WTC11 (cell line): ENCODE results near the gene NDUFV1. TPM values are rescaled to one million over a fixed set of nuclear protein-coding genes. Genes with fewer than 3 reads are reported as not detected.

Source experiments
- ATAC-seq: fragments of 200-7000 bp; cut with Tn5 transposase; 2 replicates; pipeline ENCODE4 v1.10.0; 2021; ENCODE audit warnings: mild to moderate bottlenecking, moderate library complexity
- CTCF ChIA-PET: fragments of 300-600 bp; sonication (Branson Sonifier 250); formaldehyde crosslinking; loops from one replicate; lab custom pipeline; 2021; ENCODE audit warnings: antibody characterized with exemption; lab: Charles Lee
- POLR2A ChIA-PET: fragments of 350-600 bp; sonication (Branson Sonifier 250); formaldehyde crosslinking; loops from one replicate; lab custom pipeline; 2021; ENCODE audit warnings: antibody characterized with exemption; lab: Charles Lee
- DNase-seq: peaks from one replicate; pipeline ENCODE4 v3.0.0; 2021; ENCODE audit warnings: low spot score
- H3K27ac Mint-ChIP-seq: 2 replicates; pipeline ENCODE4 v1.8.0; 2021; ENCODE audit warnings: mixed read lengths
- H3K27me3 Mint-ChIP-seq: 2 replicates; pipeline ENCODE4 v1.8.0; 2021; ENCODE audit warnings: low read depth, mild to moderate bottlenecking, moderate library complexity, mixed read lengths
- H3K36me3 Mint-ChIP-seq: 2 replicates; pipeline ENCODE4 v1.8.0; 2021; ENCODE audit warnings: mixed read lengths
- H3K4me1 Mint-ChIP-seq: 2 replicates; pipeline ENCODE4 v1.8.0; 2022; ENCODE audit warnings: mixed read lengths
- H3K4me3 Mint-ChIP-seq: 2 replicates; pipeline ENCODE4 v1.8.0; 2021; ENCODE audit warnings: mild to moderate bottlenecking, moderate library complexity, mixed read lengths
- H3K9me3 Mint-ChIP-seq: 2 replicates; pipeline ENCODE4 v1.8.0; 2021; ENCODE audit warnings: mixed read lengths
- ATF1 ChIP-seq: sonication (generic); formaldehyde crosslinking; IDR thresholded peaks from 2 replicates; pipeline ENCODE4 v1.8.1; 2023; ENCODE audit warnings: mild to moderate bottlenecking, moderate library complexity, missing genetic modification reagents
- CBFB ChIP-seq: sonication (generic); formaldehyde crosslinking; IDR thresholded peaks from 2 replicates; pipeline ENCODE4 v1.8.1; 2022; ENCODE audit warnings: mild to moderate bottlenecking, low read depth, missing genetic modification reagents
- CREM ChIP-seq: sonication (generic); formaldehyde crosslinking; IDR thresholded peaks from 2 replicates; pipeline ENCODE4 v1.8.1; 2022; ENCODE audit warnings: mild to moderate bottlenecking, missing genetic modification reagents, moderate library complexity
- ELF4 ChIP-seq: sonication (generic); formaldehyde crosslinking; IDR thresholded peaks from 2 replicates; pipeline ENCODE4 v1.8.1; 2022; ENCODE audit warnings: low read depth, mild to moderate bottlenecking, moderate library complexity, missing genetic modification reagents
- FOXP1 ChIP-seq: sonication (generic); formaldehyde crosslinking; IDR thresholded peaks from 2 replicates; pipeline ENCODE4 v1.8.0; 2022; ENCODE audit warnings: missing genetic modification reagents, mild to moderate bottlenecking, moderate library complexity, borderline replicate concordance
- NR3C1 ChIP-seq: sonication (generic); formaldehyde crosslinking; conservative IDR thresholded peaks from 2 replicates; pipeline ENCODE4 v1.8.1; 2023; ENCODE audit warnings: low read depth, mild to moderate bottlenecking, missing genetic modification reagents
- PRRX2 ChIP-seq: fragments of 250-450 bp; sonication (Bioruptor Pico); IDR thresholded peaks from 2 replicates; pipeline ENCODE4 v1.8.0; 2021; ENCODE audit warnings: mild to moderate bottlenecking
- RELA ChIP-seq: sonication (generic); formaldehyde crosslinking; IDR thresholded peaks from 2 replicates; pipeline ENCODE4 v1.8.1; 2022; ENCODE audit warnings: missing genetic modification reagents, mild to moderate bottlenecking, borderline replicate concordance
- TEAD1 ChIP-seq: sonication (generic); formaldehyde crosslinking; IDR thresholded peaks from 2 replicates; pipeline ENCODE4 v1.8.0; 2022; ENCODE audit warnings: mild to moderate bottlenecking, missing genetic modification reagents
- ZBTB21 ChIP-seq: sonication (generic); formaldehyde crosslinking; IDR thresholded peaks from 2 replicates; pipeline ENCODE4 v1.8.1; 2023; ENCODE audit warnings: mild to moderate bottlenecking, missing genetic modification reagents, borderline replicate concordance
- ZNF263 ChIP-seq: sonication (generic); formaldehyde crosslinking; IDR thresholded peaks from 2 replicates; pipeline ENCODE4 v1.8.1; 2022; ENCODE audit warnings: low read depth, mild to moderate bottlenecking, moderate library complexity, missing genetic modification reagents
- total RNA-seq: library from RNA; stranded (reverse); gene quantifications from 3 replicates; pipeline ENCODE4 v1.2.3, GENCODE V29; 2021
- TF ChIP-seq, protein P1 (sequence below): sonication (generic); formaldehyde crosslinking; IDR thresholded peaks from 2 replicates; pipeline ENCODE4 v1.8.0; 2023; ENCODE audit warnings: missing genetic modification reagents, mild to moderate bottlenecking, borderline replicate concordance
- TF ChIP-seq, protein P2 (sequence below): sonication (generic); formaldehyde crosslinking; IDR thresholded peaks from 2 replicates; pipeline ENCODE4 v1.8.0; 2023; ENCODE audit warnings: mild to moderate bottlenecking, missing genetic modification reagents
- TF ChIP-seq, protein P3 (sequence below): sonication (generic); formaldehyde crosslinking; IDR thresholded peaks from 2 replicates; pipeline ENCODE4 v1.8.1; 2022; ENCODE audit warnings: mild to moderate bottlenecking, moderate library complexity, missing genetic modification reagents
- TF ChIP-seq, protein P4 (sequence below): sonication (generic); formaldehyde crosslinking; conservative IDR thresholded peaks from 2 replicates; pipeline ENCODE4 v1.8.1; 2023; ENCODE audit warnings: mild to moderate bottlenecking, low read depth, missing genetic modification reagents, moderate library complexity
- TF ChIP-seq, protein P5 (sequence below): sonication (generic); formaldehyde crosslinking; IDR thresholded peaks from 2 replicates; pipeline ENCODE4 v1.8.1; 2022; ENCODE audit warnings: low read depth, missing genetic modification reagents, borderline replicate concordance
- TF ChIP-seq, protein P6 (sequence below): fragments of 250-450 bp; sonication (Bioruptor Pico); conservative IDR thresholded peaks from 2 replicates; pipeline ENCODE4 v1.9.0; 2021; ENCODE audit warnings: mild to moderate bottlenecking
- TF ChIP-seq, protein P7 (sequence below): sonication (generic); formaldehyde crosslinking; IDR thresholded peaks from 2 replicates; pipeline ENCODE4 v1.8.0; 2022; ENCODE audit warnings: mild to moderate bottlenecking, missing genetic modification reagents
- TF ChIP-seq, protein P8 (sequence below): fragments of 250-450 bp; sonication (Bioruptor Pico); IDR thresholded peaks from 2 replicates; pipeline ENCODE4 v1.9.0; 2021; ENCODE audit warnings: moderate library complexity, mild to moderate bottlenecking, inconsistent platforms, borderline replicate concordance

Gene NDUFV1
- total RNA-seq, 1 experiment from 2014 or later, result 231 TPM

DNA sequence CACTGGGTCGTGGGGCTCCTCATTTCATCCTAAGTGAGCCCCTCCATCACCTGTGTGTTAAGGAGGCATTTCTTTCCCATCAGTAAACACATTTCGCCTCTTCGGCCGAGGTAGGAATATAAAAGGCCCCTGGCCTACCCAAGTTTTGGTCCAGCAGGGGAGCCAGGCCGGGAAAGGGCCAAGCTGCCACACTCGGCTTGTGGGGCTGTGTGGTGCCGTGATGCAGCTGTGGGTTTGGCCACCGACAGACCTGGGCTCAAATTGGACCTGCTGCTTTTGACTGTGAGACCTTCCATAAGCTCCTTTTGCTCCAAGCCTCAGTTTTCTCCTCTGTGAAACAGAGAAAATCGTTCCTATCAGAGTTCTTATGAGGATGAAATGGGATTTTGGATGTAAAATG, 771 bp downstream of the NDUFV1 start:
- H3K4me1 Mint-ChIP-seq, result peaks cover 24% of the 10 kb centered on the region
- H3K27ac Mint-ChIP-seq, result no peak overlapping the region
- H3K9me3 Mint-ChIP-seq, result peaks cover 7% of the 10 kb centered on the region
- ATAC-seq (no peak), DNase-seq (no peak)
- peaks cover 21% of the 10 kb centered on the region for H3K36me3 Mint-ChIP-seq
- H3K4me3 Mint-ChIP-seq, result peak overlapping the region; percentile 94
- H3K27me3 Mint-ChIP-seq, result peaks cover 11% of the 10 kb centered on the region
- ChIA-PET CTCF (interaction anchor here (0.8 to 1.1 kb wide), 2 partner anchors 22 to 256 kb away, joined by 3 to 6 read pairs; partner anchors contain the start of gene NUDT8), POLR2A (no interaction called here)
- TF ChIP-seq ZNF263 (CRISPR knock-in tag), result no peak
- TF ChIP-seq, protein P1, sequence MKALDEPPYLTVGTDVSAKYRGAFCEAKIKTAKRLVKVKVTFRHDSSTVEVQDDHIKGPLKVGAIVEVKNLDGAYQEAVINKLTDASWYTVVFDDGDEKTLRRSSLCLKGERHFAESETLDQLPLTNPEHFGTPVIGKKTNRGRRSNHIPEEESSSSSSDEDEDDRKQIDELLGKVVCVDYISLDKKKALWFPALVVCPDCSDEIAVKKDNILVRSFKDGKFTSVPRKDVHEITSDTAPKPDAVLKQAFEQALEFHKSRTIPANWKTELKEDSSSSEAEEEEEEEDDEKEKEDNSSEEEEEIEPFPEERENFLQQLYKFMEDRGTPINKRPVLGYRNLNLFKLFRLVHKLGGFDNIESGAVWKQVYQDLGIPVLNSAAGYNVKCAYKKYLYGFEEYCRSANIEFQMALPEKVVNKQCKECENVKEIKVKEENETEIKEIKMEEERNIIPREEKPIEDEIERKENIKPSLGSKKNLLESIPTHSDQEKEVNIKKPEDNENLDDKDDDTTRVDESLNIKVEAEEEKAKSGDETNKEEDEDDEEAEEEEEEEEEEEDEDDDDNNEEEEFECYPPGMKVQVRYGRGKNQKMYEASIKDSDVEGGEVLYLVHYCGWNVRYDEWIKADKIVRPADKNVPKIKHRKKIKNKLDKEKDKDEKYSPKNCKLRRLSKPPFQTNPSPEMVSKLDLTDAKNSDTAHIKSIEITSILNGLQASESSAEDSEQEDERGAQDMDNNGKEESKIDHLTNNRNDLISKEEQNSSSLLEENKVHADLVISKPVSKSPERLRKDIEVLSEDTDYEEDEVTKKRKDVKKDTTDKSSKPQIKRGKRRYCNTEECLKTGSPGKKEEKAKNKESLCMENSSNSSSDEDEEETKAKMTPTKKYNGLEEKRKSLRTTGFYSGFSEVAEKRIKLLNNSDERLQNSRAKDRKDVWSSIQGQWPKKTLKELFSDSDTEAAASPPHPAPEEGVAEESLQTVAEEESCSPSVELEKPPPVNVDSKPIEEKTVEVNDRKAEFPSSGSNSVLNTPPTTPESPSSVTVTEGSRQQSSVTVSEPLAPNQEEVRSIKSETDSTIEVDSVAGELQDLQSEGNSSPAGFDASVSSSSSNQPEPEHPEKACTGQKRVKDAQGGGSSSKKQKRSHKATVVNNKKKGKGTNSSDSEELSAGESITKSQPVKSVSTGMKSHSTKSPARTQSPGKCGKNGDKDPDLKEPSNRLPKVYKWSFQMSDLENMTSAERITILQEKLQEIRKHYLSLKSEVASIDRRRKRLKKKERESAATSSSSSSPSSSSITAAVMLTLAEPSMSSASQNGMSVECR, result no peak
- TF ChIP-seq, protein P2, sequence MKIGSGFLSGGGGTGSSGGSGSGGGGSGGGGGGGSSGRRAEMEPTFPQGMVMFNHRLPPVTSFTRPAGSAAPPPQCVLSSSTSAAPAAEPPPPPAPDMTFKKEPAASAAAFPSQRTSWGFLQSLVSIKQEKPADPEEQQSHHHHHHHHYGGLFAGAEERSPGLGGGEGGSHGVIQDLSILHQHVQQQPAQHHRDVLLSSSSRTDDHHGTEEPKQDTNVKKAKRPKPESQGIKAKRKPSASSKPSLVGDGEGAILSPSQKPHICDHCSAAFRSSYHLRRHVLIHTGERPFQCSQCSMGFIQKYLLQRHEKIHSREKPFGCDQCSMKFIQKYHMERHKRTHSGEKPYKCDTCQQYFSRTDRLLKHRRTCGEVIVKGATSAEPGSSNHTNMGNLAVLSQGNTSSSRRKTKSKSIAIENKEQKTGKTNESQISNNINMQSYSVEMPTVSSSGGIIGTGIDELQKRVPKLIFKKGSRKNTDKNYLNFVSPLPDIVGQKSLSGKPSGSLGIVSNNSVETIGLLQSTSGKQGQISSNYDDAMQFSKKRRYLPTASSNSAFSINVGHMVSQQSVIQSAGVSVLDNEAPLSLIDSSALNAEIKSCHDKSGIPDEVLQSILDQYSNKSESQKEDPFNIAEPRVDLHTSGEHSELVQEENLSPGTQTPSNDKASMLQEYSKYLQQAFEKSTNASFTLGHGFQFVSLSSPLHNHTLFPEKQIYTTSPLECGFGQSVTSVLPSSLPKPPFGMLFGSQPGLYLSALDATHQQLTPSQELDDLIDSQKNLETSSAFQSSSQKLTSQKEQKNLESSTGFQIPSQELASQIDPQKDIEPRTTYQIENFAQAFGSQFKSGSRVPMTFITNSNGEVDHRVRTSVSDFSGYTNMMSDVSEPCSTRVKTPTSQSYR, result no peak
- TF ChIP-seq, protein P3, sequence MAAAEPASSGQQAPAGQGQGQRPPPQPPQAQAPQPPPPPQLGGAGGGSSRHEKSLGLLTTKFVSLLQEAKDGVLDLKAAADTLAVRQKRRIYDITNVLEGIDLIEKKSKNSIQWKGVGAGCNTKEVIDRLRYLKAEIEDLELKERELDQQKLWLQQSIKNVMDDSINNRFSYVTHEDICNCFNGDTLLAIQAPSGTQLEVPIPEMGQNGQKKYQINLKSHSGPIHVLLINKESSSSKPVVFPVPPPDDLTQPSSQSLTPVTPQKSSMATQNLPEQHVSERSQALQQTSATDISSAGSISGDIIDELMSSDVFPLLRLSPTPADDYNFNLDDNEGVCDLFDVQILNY (CRISPR knock-in tag), result no peak
- TF ChIP-seq, protein P4, sequence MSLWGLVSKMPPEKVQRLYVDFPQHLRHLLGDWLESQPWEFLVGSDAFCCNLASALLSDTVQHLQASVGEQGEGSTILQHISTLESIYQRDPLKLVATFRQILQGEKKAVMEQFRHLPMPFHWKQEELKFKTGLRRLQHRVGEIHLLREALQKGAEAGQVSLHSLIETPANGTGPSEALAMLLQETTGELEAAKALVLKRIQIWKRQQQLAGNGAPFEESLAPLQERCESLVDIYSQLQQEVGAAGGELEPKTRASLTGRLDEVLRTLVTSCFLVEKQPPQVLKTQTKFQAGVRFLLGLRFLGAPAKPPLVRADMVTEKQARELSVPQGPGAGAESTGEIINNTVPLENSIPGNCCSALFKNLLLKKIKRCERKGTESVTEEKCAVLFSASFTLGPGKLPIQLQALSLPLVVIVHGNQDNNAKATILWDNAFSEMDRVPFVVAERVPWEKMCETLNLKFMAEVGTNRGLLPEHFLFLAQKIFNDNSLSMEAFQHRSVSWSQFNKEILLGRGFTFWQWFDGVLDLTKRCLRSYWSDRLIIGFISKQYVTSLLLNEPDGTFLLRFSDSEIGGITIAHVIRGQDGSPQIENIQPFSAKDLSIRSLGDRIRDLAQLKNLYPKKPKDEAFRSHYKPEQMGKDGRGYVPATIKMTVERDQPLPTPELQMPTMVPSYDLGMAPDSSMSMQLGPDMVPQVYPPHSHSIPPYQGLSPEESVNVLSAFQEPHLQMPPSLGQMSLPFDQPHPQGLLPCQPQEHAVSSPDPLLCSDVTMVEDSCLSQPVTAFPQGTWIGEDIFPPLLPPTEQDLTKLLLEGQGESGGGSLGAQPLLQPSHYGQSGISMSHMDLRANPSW (CRISPR knock-in tag), result no peak
- no peak for TF ChIP-seq FOXP1 (CRISPR knock-in tag)
- TF ChIP-seq ZBTB21, result no peak
- TF ChIP-seq, protein P5, sequence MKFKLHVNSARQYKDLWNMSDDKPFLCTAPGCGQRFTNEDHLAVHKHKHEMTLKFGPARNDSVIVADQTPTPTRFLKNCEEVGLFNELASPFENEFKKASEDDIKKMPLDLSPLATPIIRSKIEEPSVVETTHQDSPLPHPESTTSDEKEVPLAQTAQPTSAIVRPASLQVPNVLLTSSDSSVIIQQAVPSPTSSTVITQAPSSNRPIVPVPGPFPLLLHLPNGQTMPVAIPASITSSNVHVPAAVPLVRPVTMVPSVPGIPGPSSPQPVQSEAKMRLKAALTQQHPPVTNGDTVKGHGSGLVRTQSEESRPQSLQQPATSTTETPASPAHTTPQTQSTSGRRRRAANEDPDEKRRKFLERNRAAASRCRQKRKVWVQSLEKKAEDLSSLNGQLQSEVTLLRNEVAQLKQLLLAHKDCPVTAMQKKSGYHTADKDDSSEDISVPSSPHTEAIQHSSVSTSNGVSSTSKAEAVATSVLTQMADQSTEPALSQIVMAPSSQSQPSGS, result no peak
- TF ChIP-seq ELF4 (CRISPR knock-in tag), result no peak
- TF ChIP-seq, all 79 proteins: peak for 0

DNA sequence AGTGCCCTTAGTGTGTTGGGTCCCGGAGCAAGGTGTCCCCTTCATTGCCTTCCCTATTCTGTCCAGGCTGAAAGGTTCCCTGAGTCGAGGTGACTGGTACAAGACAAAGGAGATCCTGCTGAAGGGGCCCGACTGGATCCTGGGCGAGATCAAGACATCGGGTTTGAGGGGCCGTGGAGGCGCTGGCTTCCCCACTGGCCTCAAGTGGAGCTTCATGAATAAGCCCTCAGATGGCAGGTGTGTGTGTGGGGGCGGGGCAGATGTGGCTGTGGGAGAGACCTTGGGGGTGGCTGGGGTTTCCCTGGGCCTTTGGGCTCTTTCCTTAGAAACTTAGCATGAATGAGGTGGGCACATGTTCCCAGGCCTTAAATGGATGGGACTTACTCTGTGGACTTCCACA, 1.8 kb downstream of the NDUFV1 start:
- no peak for ATAC-seq
- Mint-ChIP-seq H3K27me3 (peaks cover 11% of the 10 kb centered on the region), H3K36me3 (peaks cover 21% of the 10 kb centered on the region), H3K27ac (no peak overlapping the region), H3K4me1 (peaks cover 16% of the 10 kb centered on the region), H3K4me3 (peak overlapping the region; percentile 94), H3K9me3 (no peaks in the 10 kb centered on the region)
- CTCF ChIA-PET, result no interaction called here
- no peak for DNase-seq
- POLR2A ChIA-PET, result no interaction called here
- TF ChIP-seq ZBTB21 (no peak), CREM (no peak), ATF1 (CRISPR knock-in tag) (no peak), CBFB (no peak), PRRX2 (CRISPR knock-in tag) (no peak), TEAD1 (CRISPR knock-in tag) (no peak), NR3C1 (no peak), RELA (no peak)
- TF ChIP-seq, protein P6, sequence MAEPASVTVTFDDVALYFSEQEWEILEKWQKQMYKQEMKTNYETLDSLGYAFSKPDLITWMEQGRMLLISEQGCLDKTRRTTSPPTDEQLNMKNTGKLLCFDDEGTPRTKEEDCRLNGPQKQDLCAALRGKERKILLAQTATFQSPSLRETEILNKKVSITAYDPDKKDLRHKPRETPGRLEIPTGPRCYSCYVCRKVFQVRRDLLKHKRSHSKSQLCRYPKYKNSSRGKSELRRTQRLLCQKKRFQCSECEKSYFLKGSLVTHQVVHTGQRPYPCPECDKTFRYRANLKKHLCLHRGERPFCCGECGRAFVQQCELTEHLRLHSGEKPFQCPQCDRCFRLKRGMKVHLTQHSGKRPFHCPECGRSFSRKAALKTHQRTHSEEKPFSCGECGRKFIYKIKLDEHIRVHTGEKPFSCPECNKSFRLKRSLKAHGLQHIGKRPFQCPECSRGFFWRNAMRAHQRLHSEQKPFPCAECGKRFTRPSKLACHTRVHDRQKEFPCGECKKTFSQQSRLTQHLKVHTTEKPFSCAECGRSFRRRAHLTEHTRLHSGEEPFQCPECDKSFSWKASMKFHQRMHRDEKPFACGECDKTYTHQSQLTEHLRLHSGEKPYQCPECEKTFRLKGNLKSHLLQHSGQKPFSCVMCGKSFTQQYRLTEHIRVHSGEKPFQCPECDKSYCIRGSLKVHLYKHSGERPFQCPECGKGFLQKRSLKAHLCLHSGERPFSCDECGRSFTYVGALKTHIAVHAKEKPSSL (CRISPR knock-in tag), result no peak
- TF ChIP-seq, protein P7, sequence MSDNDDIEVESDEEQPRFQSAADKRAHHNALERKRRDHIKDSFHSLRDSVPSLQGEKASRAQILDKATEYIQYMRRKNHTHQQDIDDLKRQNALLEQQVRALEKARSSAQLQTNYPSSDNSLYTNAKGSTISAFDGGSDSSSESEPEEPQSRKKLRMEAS (CRISPR knock-in tag), result no peak
- TF ChIP-seq, protein P8, sequence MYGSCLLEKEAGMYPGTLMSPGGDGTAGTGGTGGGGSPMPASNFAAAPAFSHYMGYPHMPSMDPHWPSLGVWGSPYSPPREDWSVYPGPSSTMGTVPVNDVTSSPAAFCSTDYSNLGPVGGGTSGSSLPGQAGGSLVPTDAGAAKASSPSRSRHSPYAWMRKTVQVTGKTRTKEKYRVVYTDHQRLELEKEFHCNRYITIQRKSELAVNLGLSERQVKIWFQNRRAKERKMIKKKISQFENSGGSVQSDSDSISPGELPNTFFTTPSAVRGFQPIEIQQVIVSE (CRISPR knock-in tag), result no peak
